Stimulated activated CD8-positive, alpha-beta memory T cell treated with anti-CD3 and anti-CD28 coated beads, Interleukin-15, amount 100 ng/mL, for 24 hours (primary cell): Measurements from ENCODE around the gene RIGI.
"Not testable (repeated sequence)": the region's sequence is repeated elsewhere in the genome, so short reads cannot be mapped to it uniquely, and the experiment has no call there.

Source experiments
- DNase-seq: peaks from one replicate; pipeline ENCODE4 v3.0.0-alpha.2; 2020; ENCODE audit warnings: low read depth

The RIGI gene

DNA sequence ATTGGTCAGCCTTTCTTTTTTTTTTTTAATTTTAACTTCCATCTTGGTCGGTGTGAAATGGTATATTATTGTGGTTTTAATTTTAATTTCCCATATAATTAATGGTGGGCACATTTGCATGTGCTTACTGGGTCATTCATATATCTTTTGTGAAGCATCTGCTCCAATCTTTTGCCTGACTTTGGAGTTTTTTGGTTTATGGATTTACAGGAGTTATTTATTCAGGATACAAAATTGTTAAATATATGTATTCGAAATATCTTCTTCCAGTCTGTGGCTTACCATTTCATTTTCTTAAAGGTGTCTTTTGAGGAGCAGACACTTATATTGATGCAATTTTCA, 682 bp upstream of the RIGI start:
- no peak for DNase-seq

DNA sequence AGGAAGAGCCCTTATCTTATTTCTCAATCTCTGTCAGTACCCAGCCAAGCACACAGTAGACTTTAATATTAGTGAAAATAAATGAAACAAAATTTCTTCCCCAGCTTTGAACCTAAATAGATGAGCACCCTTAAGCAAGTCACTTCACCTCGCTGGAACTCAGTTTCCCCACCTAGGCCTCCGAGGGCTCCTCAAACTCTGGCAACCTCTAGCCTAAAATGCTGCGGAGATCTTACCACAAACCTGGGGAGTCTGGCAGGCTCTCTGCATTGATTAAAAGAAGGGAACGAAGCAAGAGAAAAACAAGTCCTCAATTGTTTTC, 326 bp downstream of the RIGI start:
- DNase-seq = no peak

DNA sequence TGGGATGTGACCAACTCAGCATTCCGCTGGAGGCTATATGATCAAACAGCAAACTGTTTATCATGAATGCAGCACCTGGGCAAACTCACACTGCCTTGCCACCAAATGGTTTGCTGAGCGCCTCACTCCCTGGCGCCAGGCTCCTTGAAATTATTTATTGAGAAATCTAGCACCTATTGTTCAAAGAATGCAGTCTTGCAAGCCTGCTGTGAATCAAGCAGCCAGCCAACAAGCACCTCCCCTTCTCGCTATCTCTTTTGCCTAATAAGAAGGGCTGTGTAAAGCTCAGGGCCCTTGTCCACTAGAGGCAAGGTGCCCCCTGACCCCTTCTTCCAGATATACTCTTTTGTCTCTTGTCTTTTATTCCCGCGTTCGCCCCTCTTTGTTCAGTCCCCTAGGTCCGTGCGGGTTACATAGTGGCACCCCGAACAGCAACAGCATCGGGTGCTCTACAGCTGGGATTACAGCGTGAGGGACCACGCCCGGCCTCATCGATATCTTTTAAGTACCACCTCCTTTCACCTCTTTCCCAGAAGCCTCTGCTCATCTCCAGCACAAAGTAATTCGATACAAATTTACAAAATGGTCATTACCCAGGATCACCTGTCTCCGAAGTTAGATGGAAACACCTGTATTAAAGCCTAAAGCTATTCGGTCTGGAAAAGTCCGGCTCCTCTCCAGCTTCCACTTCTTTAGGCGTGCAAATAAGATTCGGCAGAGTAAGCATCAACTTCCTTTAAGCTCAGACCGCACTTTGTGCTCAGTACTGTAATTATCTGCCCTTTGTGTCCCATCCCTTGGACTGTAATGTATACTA, 896 bp downstream of the RIGI start:
- DNase-seq = no peak

DNA sequence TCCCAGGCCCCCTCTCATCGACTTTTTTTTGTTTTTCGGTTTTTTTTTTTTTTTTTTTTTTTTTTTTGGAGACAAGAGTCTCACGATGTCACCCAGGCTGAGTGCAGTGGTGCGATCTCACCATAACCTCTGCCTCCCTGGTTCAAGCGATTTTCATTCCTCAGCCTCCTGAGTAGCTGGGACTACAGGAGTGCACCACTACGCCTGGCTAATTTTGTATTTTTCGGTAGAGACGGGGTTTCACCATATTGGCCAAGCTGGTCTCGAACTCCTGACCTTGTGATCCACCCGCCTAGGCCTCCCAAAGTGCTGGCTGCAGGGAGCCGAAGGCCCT, 1.5 kb downstream of the RIGI start:
- DNase-seq = not testable (repeated sequence)

DNA sequence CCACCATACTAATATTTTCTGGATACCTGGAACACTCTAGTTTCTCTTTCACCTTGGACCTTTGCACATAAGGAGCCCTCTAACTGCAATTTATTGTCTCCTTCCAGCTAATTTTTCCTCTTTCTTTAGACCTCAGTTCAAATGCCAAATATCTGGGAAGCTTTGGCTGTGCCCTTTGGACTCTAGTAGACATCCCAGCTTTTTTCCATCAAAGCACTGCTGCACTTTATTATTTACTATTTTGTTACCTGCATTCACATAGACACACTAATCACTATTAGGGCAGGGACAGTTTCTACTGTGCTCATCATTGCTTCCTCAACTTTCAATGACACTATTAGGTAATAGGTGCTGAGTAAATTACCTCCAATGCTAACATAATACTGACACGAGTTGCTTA, 2.1 kb downstream of the RIGI start:
- DNase-seq = no peak

DNA sequence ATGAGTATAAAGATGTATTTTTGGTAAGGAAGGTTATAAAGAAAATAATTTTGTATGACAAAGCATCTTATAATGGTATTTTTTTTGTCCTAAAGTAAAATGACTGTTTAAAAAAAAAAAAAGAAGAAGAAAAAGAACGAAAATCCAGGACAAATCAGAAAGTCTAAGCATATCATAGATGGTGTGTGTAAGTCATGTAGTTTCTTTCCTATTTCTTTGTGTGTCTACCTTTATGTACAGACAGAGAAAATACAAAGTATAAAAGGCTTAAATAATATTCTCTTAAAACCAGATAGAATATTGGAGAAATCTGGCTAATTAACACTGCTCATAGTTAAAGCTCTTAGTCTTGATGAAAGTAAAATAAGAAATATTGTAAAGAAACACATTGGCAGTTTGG, 7.7 kb downstream of the RIGI start:
- no peak for DNase-seq

DNA sequence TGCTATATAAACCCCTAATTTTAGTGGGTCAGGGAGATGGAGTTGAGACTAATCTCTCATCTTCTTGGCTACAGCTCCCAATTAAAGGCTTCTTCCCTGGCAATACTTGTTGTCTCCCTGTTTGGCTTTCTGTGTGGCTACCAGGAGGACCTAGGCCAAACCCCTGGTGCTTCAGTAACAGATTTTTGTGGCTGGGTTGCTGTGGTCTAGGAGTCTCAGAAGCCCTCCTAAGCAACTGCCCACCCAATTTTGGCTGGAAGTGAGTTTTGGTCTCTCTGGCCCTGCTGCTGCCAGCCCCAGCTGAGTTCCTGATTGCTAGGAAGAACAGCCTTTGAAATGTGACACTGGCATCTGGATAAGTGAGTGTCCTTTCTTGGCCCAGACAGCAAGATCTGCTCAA, 9.8 kb downstream of the RIGI start:
- no peak for DNase-seq

DNA sequence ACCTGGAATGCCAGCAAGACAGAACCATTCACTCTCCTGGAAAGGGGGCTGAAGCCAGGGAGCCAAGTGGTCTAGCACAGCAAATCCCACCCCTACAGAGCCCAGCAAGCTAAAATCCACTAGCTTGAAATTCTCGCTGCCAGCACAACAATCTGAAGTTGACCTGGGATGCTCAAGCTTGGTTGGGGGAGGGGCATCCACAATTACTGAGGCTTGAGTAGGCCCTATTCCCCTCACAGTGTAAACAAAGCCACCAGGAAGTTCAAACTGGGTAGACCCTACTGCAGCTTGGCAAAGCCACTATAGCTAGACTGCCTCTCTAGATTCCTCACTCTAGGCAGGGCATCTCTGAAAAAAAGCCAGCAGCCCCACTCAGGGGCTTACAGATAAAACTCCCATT, 17.3 kb downstream of the RIGI start:
- DNase-seq = no peak

DNA sequence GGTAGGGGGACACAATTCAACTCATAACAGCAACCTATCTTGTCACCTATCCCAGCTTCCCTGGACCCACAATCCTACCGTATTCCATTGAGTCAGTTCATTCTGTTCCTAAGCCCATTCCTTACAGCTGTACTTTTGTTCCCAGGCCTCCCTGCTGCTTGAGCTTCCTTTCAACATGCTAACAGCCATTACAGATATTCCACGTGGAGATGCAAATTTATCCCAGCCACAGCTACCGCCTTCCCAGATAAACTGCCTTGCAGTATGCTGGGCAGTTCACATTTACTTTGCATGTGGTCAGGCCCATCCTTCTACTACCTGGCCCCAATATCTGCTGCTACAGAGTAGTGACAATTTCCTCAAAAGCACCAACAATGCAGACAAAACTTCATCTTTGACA, 23.0 kb downstream of the RIGI start:
- DNase-seq = no peak

DNA sequence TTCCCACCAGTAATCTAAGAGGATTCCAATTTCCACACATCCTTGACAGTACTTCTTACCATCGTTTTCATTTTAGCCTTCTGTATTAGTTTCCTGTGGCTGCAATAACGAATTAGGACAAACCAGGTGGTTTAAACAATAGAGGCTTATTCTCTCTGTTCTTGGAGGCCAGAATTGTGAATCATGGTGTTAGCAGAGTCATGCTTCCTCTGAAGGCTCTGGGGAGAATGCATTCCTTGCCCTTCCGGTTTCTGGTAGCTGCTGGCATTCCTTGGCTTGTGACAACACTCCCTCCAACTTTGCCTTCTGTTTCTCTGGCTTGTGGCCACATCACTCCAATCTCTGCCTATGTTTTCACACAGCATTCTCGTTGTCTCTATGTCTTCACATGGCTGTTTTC, 23.5 kb downstream of the RIGI start:
- DNase-seq = no peak

DNA sequence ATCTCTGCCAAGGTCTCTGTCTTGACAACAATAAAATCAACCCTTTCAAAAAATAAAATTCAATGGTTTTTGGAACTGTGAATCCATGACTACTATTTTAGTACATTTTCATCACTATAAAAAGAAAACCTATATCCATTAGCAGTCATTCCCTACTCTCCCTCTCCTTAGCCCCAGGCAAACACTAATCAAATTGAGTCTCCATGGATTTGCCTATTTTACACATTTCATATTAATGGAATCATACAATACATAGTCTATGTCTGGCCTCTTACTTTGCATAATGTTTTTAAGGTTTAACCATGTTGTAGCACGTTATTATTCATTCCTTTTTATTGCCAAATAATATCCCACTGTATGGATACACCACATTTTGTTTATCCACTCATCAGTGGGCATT, 24.1 kb downstream of the RIGI start:
- DNase-seq = no peak

DNA sequence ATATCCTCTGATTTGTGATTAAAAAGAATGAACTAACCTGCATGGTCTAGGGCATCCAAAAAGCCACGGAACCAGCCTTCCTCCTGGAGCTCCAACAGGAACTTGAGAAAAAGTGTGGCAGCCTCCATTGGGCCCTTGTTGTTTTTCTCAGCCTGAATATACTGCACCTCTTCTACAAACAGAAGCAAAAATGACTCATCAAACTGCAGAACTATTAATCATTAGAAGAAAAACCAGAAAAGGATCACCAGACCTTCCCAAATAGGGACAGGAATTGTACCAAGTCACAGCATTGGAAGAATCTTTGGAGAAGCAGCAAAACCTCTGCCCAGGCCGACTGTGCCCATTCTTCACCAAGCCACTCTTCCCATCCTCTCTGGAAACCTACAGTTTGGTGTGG, 25.2 kb downstream of the RIGI start:
- DNase-seq = no peak

DNA sequence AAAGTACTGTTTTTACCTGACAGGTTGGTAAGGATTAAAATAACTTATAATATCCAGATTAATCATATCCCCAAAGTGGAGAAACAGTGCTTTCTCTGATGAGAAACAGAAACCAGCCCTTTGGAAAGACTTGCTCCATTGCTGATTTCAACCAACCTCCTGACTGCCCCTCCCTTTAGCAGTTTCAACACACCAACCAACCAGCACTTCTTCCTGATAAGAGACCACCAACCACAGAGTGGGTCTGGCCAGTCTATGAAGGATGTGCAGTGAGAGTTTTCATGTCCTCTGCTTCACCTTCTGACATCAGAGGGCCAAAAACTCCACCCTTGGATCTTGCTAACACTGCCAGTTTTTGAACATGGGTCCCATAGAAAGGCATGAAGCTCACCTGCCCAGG, 28.1 kb downstream of the RIGI start:
- DNase-seq = no peak

DNA sequence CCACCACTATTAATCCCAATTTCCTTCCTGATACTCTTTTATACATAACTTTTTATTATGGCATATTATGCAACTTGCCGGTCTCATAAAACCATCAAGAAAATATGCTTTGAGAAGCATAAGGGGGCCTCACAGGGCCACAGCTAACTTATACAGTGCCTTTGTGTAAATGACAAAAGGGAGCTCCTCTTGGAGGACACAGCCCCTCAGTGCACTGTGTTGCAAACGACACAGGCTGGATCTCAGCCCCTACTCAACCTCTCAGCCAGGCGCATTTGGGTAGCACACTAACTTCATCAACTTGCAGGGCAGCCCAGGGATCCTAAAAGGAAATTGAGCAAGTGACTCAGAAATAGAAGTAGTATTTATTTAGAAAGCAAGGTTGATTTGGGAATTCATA, 35.4 kb downstream of the RIGI start:
- no peak for DNase-seq

DNA sequence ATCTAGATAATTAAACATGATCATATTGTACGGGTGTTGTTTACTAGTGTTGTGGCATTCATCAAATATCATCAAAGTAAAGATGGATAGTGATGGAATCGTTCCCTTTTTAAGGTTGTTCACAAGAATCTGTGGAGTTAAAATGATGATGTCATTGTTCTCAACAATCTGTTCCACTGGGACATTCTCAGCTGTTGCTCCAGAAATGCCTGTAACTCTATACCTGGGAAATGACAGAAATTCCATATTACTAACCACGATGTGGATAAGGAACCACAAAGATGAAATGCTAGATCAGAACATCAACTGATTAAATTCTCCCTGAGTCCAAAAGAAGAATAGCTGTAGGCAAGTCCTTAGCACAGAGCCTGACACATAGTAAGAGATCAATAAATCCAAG, 38.0 kb downstream of the RIGI start:
- DNase-seq = no peak

DNA sequence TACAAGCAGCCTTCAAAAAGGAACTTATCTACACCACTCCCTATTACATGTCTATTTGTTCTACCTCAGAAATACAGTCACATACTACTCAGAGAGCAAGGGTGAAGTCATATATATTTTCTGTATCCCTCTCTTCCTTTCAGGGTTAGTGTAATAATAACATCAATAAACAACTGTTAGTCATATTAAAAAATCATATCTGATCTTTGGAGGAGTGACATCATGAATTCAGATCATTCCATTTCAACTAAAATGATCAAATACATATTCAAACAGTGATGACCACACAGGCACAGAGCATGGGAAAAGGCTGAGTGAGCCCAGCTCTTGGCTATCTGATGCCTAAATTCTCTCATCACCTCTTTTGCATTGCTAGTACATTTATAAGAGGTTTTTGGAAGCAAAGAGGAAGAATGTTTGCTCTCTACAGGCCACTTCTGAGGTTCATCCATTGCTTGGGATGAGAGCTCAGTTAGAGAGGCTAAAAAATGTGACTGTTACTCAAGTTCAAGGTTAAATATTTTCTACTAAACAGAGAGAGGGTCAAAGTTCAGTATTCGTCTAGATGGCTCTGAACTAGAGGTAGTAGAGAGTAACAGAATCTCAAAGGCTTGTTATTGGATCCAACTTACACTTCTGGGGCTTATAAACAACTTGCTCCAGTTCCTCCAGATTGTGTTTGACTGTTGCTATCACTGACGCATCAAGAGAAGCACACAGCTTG, 39.0 kb downstream of the RIGI start:
- no peak for DNase-seq

DNA sequence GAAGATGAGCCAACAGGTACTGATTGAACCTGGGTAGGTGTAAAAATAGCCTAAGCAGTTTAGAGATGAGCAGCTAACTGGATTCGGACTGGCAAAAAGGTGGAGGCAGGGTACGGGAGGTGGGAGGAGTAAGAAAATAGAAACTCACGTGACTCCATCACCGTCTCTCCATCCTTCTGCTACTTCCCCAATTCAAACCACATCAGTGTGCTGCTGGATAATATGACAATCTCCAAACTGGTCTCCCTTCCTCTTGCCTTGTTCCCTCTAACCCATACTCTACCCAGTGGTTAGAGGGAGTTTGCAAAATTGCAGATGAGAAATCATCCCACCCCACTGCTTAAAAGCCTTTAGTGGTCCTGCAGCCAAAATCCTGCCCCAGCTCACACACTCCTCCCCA, 42.7 kb downstream of the RIGI start:
- DNase-seq = no peak
